Measurements from ENCODE around the gene FBXO45.

GRCh38 chr3:196627918-196628231 lies 59.4 kb downstream of the FBXO45 start:
- TF ChIP-seq GATA2 (IDR thresholded peaks at IDR 0.05; ENCODE audit: low read depth, low read length) (no peak), GATA3 (IDR thresholded peaks at IDR 0.05; ENCODE audit: low read depth, low read length) (no peak)
